ENCODE results near the gene SEC63. TPM values are rescaled to one million over a fixed set of nuclear protein-coding genes. Genes with fewer than 3 reads are reported as not detected.
A peak's percentile ranks its signal among the peaks of the same experiment; 100 is the strongest.

SEC63 gene, protein sequence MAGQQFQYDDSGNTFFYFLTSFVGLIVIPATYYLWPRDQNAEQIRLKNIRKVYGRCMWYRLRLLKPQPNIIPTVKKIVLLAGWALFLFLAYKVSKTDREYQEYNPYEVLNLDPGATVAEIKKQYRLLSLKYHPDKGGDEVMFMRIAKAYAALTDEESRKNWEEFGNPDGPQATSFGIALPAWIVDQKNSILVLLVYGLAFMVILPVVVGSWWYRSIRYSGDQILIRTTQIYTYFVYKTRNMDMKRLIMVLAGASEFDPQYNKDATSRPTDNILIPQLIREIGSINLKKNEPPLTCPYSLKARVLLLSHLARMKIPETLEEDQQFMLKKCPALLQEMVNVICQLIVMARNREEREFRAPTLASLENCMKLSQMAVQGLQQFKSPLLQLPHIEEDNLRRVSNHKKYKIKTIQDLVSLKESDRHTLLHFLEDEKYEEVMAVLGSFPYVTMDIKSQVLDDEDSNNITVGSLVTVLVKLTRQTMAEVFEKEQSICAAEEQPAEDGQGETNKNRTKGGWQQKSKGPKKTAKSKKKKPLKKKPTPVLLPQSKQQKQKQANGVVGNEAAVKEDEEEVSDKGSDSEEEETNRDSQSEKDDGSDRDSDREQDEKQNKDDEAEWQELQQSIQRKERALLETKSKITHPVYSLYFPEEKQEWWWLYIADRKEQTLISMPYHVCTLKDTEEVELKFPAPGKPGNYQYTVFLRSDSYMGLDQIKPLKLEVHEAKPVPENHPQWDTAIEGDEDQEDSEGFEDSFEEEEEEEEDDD
- total RNA-seq: 10 to 100 TPM; 28.1 to 42.6 (median 32.9) TPM

DNA sequence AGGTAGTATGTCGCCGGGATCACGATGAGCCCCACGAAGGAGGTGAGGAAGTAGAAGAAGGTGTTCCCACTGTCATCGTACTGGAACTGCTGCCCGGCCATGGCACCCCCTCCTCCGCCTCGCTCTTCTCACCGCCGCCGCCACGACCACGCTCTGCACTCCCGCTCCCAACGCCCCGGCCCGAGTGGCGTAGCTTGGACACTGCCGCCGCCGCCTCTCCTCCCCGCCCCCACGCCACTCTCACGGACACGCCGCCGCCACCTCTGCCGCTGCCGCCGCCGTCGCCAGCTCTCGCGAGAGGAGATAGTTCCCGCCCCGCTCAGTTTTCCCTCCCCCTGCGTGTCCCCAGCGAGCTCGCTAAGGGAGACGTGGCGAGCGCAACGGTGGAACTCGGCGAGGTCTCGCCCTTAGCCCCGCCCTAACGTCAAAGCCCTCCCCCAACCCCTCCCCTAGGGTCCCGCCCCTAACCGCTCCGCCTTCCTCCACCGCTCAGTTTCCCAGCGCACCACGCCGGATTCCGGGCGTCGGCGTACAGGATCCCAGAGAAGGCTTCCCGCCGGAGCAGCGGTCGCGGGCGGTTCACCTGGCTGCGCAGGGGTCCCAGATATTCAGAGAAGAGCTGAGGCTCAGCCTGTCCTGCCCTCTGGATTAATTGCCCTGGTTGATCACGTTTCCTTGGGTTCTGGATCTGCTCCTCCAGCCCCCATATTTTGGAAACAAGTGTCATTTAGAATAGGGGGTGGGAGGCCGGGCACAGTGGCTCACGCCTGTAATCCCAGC lies at the start of gene SEC63:
Gene SEC63, minus strand, starts transcription at position 300 of the 780 bp plus-strand sequence. Its CDS starts 199 bp downstream, at position 101.
- H3K36me3 ChIP-seq: no peaks in the 10 kb centered on the region
- TF ChIP-seq POLR2AphosphoS5 (IDR thresholded peaks at IDR 0.05): peak; percentile 93
- no peak for TF ChIP-seq EP300 (IDR thresholded peaks at IDR 0.05)
- peak; percentile 89 to 90 for TF ChIP-seq POLR2A (IDR thresholded peaks at IDR 0.05)
- TF ChIP-seq, protein P1, sequence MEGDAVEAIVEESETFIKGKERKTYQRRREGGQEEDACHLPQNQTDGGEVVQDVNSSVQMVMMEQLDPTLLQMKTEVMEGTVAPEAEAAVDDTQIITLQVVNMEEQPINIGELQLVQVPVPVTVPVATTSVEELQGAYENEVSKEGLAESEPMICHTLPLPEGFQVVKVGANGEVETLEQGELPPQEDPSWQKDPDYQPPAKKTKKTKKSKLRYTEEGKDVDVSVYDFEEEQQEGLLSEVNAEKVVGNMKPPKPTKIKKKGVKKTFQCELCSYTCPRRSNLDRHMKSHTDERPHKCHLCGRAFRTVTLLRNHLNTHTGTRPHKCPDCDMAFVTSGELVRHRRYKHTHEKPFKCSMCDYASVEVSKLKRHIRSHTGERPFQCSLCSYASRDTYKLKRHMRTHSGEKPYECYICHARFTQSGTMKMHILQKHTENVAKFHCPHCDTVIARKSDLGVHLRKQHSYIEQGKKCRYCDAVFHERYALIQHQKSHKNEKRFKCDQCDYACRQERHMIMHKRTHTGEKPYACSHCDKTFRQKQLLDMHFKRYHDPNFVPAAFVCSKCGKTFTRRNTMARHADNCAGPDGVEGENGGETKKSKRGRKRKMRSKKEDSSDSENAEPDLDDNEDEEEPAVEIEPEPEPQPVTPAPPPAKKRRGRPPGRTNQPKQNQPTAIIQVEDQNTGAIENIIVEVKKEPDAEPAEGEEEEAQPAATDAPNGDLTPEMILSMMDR (IDR thresholded peaks at IDR 0.05): no peak
- no peaks in the 10 kb centered on the region for H3K27me3 ChIP-seq
- H3K4me3 ChIP-seq: peak within 1 kb of the TSS; percentile 65 to 95
- H3K27ac ChIP-seq: peak within 1 kb of the TSS; percentile 70 to 95 (median 93)
- H3K9me3 ChIP-seq: no peaks in the 10 kb centered on the region
- H3K4me1 ChIP-seq: peaks cover 0 to 41% (median 14%) of the 10 kb centered on the region in 3 donors
- peak; percentile 99 for ATAC-seq
- WGBS, 2 donors (ENCODE audit: low coverage in 1 of 2): 0% methylated on average over 2 of the region's 69 CpGs; no CpG with 5 or more reads in 1 of the 2 donors

DNA sequence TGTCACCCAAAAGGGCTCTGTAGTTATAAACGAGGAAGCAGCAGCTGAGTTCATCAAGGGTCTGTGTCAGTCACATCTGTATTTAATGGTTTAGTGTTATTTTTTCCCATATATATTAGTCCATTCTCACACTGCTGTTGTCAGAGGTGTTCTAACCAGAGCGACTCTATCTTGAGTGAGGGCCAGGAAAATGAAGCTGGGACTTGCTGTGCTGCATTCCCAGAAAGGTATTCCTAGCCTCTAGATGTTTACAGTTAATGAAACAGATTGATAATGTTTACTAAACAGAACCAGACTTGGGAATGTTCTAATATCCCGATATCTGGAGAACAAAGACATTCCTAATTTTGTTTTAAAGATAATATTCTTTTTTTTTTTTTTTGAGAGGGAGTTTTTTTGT lies 48.0 kb upstream of the SEC63 start:
- 45 to 73% methylated on average over 3 of the region's 3 CpGs for WGBS, 2 donors (ENCODE audit: low coverage in 1 of 2)
- TF ChIP-seq EP300 (IDR thresholded peaks at IDR 0.05) (no peak), POLR2AphosphoS5 (IDR thresholded peaks at IDR 0.05) (no peak), POLR2A (IDR thresholded peaks at IDR 0.05) (no peak)
- TF ChIP-seq, protein P1 (IDR thresholded peaks at IDR 0.05): no peak
- no peaks in the 10 kb centered on the region for H3K27me3 ChIP-seq
- H3K36me3 ChIP-seq: no peaks in the 10 kb centered on the region
- peaks cover 0 to 21% (median 0%) of the 10 kb centered on the region in 3 donors for H3K9me3 ChIP-seq
- no peak for ATAC-seq
- H3K27ac ChIP-seq: no peak overlapping the region
- no peak overlapping the region for H3K4me3 ChIP-seq
- H3K4me1 ChIP-seq: no peaks in the 10 kb centered on the region

DNA sequence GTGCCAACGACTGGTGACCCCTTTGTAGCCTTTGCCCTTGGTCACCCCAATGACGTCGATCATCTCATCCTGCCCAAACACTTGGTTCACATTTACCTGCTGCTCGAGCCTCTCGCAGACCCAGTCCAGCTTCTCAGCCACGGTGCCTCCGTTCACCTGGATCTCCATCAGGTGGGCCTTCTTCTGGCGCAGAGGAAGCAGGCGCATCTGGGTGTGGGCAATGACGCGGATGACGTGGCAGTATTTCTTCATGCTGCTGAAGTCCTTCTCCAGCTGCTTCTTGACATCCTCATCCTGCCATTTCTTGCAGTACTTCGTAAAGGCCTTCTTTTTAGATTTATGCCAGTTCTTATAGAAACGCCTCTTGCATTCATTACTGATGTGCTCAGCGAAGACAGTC lies 46.9 kb upstream of the SEC63 start:
- Histone ChIP-seq H3K4me3 (no peak overlapping the region), H3K9me3 (peaks cover 0 to 21% (median 0%) of the 10 kb centered on the region in 3 donors)
- 92 to 96% methylated on average over 4 to 7 of the region's 15 CpGs for WGBS, 2 donors (ENCODE audit: low coverage in 1 of 2)

DNA sequence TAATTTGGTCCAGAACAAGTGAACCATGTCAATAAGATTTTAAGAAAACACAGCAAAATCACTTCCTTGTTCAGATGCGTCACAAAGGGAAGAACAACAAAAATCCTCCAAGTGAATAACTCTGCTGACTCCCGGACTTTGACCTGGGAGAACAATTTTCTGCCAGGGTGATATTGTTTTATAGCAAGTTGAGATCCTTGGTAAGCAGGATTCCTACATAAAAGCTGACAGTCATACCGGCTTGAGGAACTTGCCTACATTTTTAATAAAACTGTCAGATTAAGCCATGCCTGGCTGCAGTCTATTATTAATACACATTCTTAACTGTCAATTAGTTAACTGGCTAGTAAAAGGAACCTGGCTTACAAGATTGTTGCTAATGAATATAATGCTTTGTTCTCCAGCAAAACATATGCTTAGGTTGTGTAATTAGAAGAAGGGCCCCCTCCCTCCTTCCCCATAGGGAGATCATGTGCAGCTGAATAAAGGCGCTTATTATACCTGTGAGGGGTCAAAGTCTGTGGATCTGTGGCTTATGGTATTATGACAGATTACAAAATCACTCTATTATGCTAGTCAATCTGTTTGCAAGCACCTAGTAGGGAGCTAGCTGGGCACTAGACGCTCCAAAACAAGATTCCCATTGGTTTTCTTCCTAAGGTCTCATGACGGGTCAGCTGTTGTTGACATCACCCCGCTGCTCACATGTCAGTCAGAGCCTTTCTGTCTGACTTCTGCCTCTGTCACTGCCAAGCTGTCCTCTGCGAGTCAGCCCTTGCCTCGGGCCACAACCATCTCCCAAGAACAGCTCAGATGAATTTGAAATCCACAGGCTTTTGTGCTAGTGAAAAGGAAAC lies 44.6 kb upstream of the SEC63 start:
- H3K27ac ChIP-seq: no peak overlapping the region
- no peaks in the 10 kb centered on the region for H3K36me3 ChIP-seq
- TF ChIP-seq, protein P1 (IDR thresholded peaks at IDR 0.05): no peak
- TF ChIP-seq POLR2A (IDR thresholded peaks at IDR 0.05): no peak
- no peak for TF ChIP-seq POLR2AphosphoS5 (IDR thresholded peaks at IDR 0.05)
- no peak for TF ChIP-seq EP300 (IDR thresholded peaks at IDR 0.05)
- no peak overlapping the region for H3K4me3 ChIP-seq
- 38 to 49% methylated on average over 9 of the region's 9 CpGs for WGBS, 2 donors (ENCODE audit: low coverage in 1 of 2)
- H3K9me3 ChIP-seq: no peaks in the 10 kb centered on the region
- no peak for ATAC-seq
- H3K27me3 ChIP-seq: no peaks in the 10 kb centered on the region
- H3K4me1 ChIP-seq: no peaks in the 10 kb centered on the region

More for the DNA sequence above, 46.9 kb upstream of the SEC63 start:
- H3K4me1 ChIP-seq: no peaks in the 10 kb centered on the region
- no peaks in the 10 kb centered on the region for H3K36me3 ChIP-seq
- H3K27me3 ChIP-seq: no peaks in the 10 kb centered on the region
- H3K27ac ChIP-seq: no peak overlapping the region
- ATAC-seq: no peak
- TF ChIP-seq EP300 (IDR thresholded peaks at IDR 0.05): no peak
- TF ChIP-seq POLR2A (IDR thresholded peaks at IDR 0.05): no peak
- TF ChIP-seq, protein P1 (IDR thresholded peaks at IDR 0.05): no peak
- no peak for TF ChIP-seq POLR2AphosphoS5 (IDR thresholded peaks at IDR 0.05)
